Endodermal cell (in vitro differentiated cells): ENCODE results near the gene ERGIC1. TPM values are rescaled to one million over a fixed set of nuclear protein-coding genes. Genes with fewer than 3 reads are reported as not detected.

Experiments used
- DNase-seq: peaks from one replicate; pipeline ENCODE4 v3.0.0-alpha.2; 2017
- H3K27ac ChIP-seq: 2 replicates; pipeline ENCODE4 v1.5.1; 2013; ENCODE audit warnings: mild to moderate bottlenecking, low read depth, low read length, moderate library complexity
- H3K27me3 ChIP-seq: 2 replicates; pipeline ENCODE4 v1.6.1; 2013; ENCODE audit warnings: mild to moderate bottlenecking, low read length, moderate library complexity; ENCODE audit not compliant: insufficient read depth, control insufficient read depth, poor library complexity, severe bottlenecking
- H3K36me3 ChIP-seq: 2 replicates; pipeline ENCODE4 v1.7.0; 2013; ENCODE audit warnings: mild to moderate bottlenecking, low read length, moderate library complexity; ENCODE audit not compliant: control insufficient read depth, insufficient read depth
- H3K4me1 ChIP-seq: one replicate; pipeline ENCODE4 v1.7.0; 2013; ENCODE audit warnings: low read length; ENCODE audit not compliant: control insufficient read depth, insufficient read depth
- H3K4me3 ChIP-seq: 2 replicates; pipeline ENCODE4 v1.5.1; 2013; ENCODE audit warnings: mild to moderate bottlenecking, low read length, moderate library complexity
- H3K9ac ChIP-seq: 2 replicates; pipeline ENCODE4 v1.6.1; 2013; ENCODE audit warnings: mild to moderate bottlenecking, low read length, moderate library complexity; ENCODE audit not compliant: poor library complexity, severe bottlenecking; ENCODE audit errors: extremely low read depth
- H3K9me3 ChIP-seq: 2 replicates; pipeline ENCODE4 v1.6.1; 2013; ENCODE audit warnings: mild to moderate bottlenecking, low read length, moderate library complexity; ENCODE audit not compliant: control insufficient read depth
- H3K27ac Mint-ChIP-seq: 2 replicates; pipeline ENCODE4 v1.8.0; 2020; ENCODE audit warnings: mixed read lengths
- H3K27me3 Mint-ChIP-seq: 2 replicates; pipeline ENCODE4 v1.8.0; 2021; ENCODE audit warnings: mild to moderate bottlenecking, mixed read lengths; ENCODE audit not compliant: insufficient read depth
- H3K36me3 Mint-ChIP-seq: 2 replicates; pipeline ENCODE4 v1.8.0; 2020; ENCODE audit warnings: low read depth, mixed read lengths
- H3K4me1 Mint-ChIP-seq: 2 replicates; pipeline ENCODE4 v1.8.0; 2020; ENCODE audit warnings: mixed read lengths
- H3K4me3 Mint-ChIP-seq: 2 replicates; pipeline ENCODE4 v1.8.0; 2020; ENCODE audit warnings: mild to moderate bottlenecking, moderate library complexity, mixed read lengths
- H3K9me3 Mint-ChIP-seq: 2 replicates; pipeline ENCODE4 v1.8.0; 2020; ENCODE audit warnings: mild to moderate bottlenecking, mixed read lengths
- CTCF ChIP-seq: fragments of 200-600 bp; sonication (generic); conservative IDR thresholded peaks from 2 replicates; pipeline ENCODE4 v1.5.0; 2021; ENCODE audit warnings: antibody characterized with exemption, mild to moderate bottlenecking
- WGBS, 2 experiments: methylation state at CpG; one replicate each; pipeline versions ENCODE4 v1.1.5 to v1.1.7; 2013; ENCODE audit warnings: missing lambda C conversion rate in 2 of 2, mixed read lengths in 1 of 2; ENCODE audit not compliant: insufficient coverage in 1 of 2, insufficient read length in 1 of 2; 5-methylcytosine and 5-hydroxymethylcytosine counted together
- total RNA-seq, 2 donors: library from RNA; stranded (reverse); fragmentation: NEBNext Ultra II Directional in 1 of 2; extraction: Animal tissue kit (Norgen Biotek cat#: 25700) in 1 of 2; gene quantifications; 2 replicates in 1 of 2; 3 replicates in 1 of 2; pipeline ENCODE4 v1.2.1, GENCODE V29; 2021

Gene ERGIC1
- total RNA-seq, 2 donors from 2014 or later = 81.9 to 94.8 TPM

- Mint-ChIP-seq H3K4me1 (peaks cover 44% of the 10 kb centered on the region), H3K27ac (peak overlapping the region; percentile 79), H3K36me3 (peaks cover 3% of the 10 kb centered on the region), H3K9me3 (no peaks in the 10 kb centered on the region), H3K4me3 (peak overlapping the region; percentile 77), H3K27me3 (no peaks in the 10 kb centered on the region)
- H3K9me3 ChIP-seq = no peaks in the 10 kb centered on the region
- H3K4me3 ChIP-seq = no peak overlapping the region
- no peak overlapping the region for H3K27ac ChIP-seq
- no peaks in the 10 kb centered on the region for H3K27me3 ChIP-seq
- no peak overlapping the region for H3K9ac ChIP-seq
- no peak for DNase-seq
- TF ChIP-seq CTCF = no peak
- H3K36me3 ChIP-seq = peaks cover 12% of the 10 kb centered on the region
- peaks cover 34% of the 10 kb centered on the region for H3K4me1 ChIP-seq
- WGBS, 2 experiments = 87 to 90% methylated on average over 10 to 14 of the region's 14 CpGs
Measured at GRCh38 chr5:172832383-172833315, 1.4 kb upstream of the ERGIC1 start.

- H3K27me3 ChIP-seq = no peaks in the 10 kb centered on the region
- peaks cover 12% of the 10 kb centered on the region for H3K36me3 ChIP-seq
- peaks cover 38% of the 10 kb centered on the region for H3K4me1 Mint-ChIP-seq
- no peak overlapping the region for H3K27ac ChIP-seq
- H3K9me3 Mint-ChIP-seq = no peaks in the 10 kb centered on the region
- H3K4me3 ChIP-seq = peak overlapping the region; percentile 25
- no peaks in the 10 kb centered on the region for H3K27me3 Mint-ChIP-seq
- no peak for DNase-seq
- peak overlapping the region; percentile 79 for H3K27ac Mint-ChIP-seq
- no peak for TF ChIP-seq CTCF
- 59 to 82% methylated on average over 4 to 6 of the region's 6 CpGs for WGBS, 2 experiments
- peak overlapping the region; percentile 60 for H3K9ac ChIP-seq
- H3K36me3 Mint-ChIP-seq = peaks cover 3% of the 10 kb centered on the region
- H3K4me1 ChIP-seq = peaks cover 29% of the 10 kb centered on the region
- no peaks in the 10 kb centered on the region for H3K9me3 ChIP-seq
- H3K4me3 Mint-ChIP-seq = peak overlapping the region; percentile 77
Measured at GRCh38 chr5:172833372-172833685, 722 bp upstream of the ERGIC1 start.

GRCh38 chr5:172834415-172835289, 601 bp downstream of the ERGIC1 start:
- H3K36me3 ChIP-seq = peaks cover 12% of the 10 kb centered on the region
- Mint-ChIP-seq H3K27ac (peak overlapping the region; percentile 86), H3K27me3 (no peaks in the 10 kb centered on the region), H3K4me1 (peaks cover 30% of the 10 kb centered on the region), H3K9me3 (no peaks in the 10 kb centered on the region), H3K4me3 (peak overlapping the region; percentile 77), H3K36me3 (peaks cover 3% of the 10 kb centered on the region)
- H3K9me3 ChIP-seq = no peaks in the 10 kb centered on the region
- peak overlapping the region; percentile 34 for H3K27ac ChIP-seq
- WGBS, 2 experiments = 0 to 1% methylated on average over 1 to 32 of the region's 32 CpGs
- TF ChIP-seq CTCF = no peak
- peaks cover 28% of the 10 kb centered on the region for H3K4me1 ChIP-seq
- peak; percentile 74 for DNase-seq
- peak overlapping the region; percentile 68 for H3K9ac ChIP-seq
- no peaks in the 10 kb centered on the region for H3K27me3 ChIP-seq
- peak overlapping the region; percentile 91 for H3K4me3 ChIP-seq
